AG09319 (cell line): ENCODE measurements around the gene PLEKHG1.

Source experiments
- DNase-seq: peaks from one replicate; pipeline ENCODE4 v3.0.0-alpha.2; 2010; ENCODE audit warnings: low read depth; ENCODE audit errors: extremely low read depth
- CTCF ChIP-seq: IDR thresholded peaks from 2 replicates; pipeline ENCODE4 v1.5.1; 2011; ENCODE audit warnings: low read depth, mild to moderate bottlenecking, inconsistent platforms, low read length, moderate library complexity

PLEKHG1 gene

DNA sequence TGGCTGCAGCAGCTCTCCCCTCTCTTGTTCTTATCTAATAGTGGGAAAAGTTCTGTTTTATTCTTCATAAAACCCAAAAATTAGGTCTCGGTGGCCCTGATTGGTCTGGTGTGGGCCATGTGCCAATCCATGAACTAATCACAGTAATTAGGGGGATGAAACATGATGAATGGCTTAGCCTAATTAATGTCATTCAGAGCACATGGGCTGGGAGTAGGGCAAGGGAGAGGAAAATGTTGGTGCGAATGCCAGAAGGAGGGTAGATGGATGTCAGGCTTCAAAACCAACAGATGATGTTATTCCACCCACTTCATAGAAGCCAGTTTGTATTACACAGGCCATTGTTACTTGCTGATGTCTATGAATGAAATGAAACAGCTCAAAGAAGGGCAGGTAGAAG, 46.5 kb downstream of the PLEKHG1 start:
- TF ChIP-seq CTCF: no peak
- no peak for DNase-seq

- no peak for DNase-seq
- TF ChIP-seq CTCF: no peak
These were observed 47.4 kb downstream of the PLEKHG1 start for GRCh38 chr6:150647051-150647450.
